Measurements from ENCODE around the gene COMMD10.
A peak's percentile ranks its signal among the peaks of the same experiment; 100 is the strongest.

The COMMD10 gene

DNA sequence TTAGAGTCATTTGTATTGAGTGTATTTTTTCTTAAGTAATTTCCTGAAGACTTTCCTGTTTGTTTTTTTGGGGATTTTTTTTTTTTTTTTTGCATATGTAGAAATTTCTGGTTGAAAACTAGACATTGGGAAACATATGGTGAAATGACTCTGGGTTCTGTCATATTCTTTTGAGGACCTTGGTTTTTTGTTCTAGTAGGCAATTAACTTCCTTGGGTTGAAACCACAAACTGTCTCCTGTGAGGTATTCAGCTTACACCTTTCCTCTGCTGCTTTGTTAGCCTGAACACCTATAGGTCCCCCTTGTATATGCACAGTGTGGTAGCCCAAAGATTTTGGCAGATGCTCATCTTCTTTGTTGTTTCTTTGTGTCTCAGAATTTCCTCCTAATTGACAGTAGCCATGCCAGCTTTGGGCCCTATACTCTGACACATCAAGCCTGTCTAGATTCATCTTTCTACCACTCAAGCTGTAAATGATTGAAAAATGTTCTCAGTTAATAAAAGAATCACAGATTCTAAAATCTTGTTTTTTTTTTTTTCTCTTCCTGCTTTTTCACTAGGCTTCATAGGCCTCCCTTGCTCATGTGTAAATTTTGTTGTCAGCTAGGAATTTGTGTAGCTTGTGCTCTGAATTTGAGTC, 140.6 kb downstream of the COMMD10 start:
- no peak for ATAC-seq

DNA sequence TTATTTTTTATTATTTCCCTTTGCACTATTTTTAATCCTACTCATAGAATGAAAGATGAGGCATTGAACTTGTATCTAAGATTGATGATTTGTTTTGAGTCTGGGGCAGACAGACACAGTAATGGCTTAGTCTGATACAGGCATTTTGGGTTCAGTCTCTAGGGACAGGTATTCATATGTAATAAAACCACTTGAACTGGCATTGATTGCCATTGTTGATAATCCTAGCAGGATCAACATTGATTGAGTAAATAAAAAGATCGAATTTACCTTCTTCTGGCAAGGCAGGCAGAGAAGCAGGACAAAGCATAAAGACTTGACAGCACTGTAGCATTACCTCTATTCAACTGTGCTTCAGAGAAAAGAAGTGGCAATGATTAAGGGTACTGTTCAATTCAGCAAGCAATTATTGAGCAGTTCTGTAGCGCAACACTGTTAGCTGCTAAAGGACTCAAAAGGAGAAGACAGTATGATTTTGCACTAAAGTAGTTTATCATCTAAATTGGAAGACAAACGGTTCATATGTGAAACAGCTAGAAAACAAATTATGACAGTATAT, 144.4 kb downstream of the COMMD10 start:
- ATAC-seq: no peak

GRCh38 chr5:116231288-116231687, 146.5 kb downstream of the COMMD10 start:
- ATAC-seq: no peak

- no peak for ATAC-seq
Observed at GRCh38 chr5:116234681-116235080, 149.9 kb downstream of the COMMD10 start.

DNA sequence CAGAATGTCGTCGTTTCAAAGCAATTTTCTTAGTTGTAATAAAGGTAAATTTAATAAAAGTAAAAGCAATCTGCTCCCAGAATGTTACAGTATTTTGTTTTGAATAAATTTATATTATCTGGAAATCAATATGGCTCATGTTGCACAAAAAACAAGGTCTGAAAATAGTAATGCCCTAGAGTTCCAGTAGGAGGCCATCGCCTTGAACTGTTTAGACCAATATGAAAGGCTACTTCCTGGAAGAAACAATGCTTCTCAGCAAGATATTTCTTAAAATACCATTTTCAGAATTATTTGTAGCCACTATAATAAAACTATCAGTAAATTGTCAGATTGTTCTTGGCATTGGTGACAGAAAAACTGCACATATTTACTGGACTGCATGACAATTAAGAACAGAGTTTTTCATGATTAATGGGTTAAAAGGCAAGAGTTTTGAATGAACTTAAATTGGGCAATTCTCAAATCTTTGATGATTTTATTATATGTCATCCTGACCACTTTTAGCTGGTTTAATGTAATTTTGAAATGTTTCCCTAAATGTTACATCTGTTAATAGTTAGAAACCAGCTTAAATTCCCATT, 153.2 kb downstream of the COMMD10 start:
- no peak for ATAC-seq

DNA sequence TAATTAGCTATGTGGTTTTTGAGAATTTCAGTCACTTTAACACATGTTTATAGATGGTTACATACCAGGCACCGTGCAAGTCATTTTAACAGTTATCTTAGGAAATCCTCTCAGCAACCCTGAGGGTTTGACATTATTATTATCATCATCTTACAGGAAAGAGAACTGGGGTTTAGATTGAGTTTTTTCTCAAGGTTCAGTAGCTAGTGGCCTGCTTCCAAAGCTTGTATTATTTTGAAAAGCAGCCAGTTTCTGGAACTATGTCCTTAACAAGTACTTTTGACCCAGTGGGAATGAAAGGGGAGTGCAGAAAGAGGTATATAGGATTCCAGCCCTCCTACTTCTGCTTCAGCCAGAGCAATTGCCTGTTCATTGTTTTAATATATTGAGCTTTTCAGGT, 157.5 kb downstream of the COMMD10 start:
- ATAC-seq: no peak

DNA sequence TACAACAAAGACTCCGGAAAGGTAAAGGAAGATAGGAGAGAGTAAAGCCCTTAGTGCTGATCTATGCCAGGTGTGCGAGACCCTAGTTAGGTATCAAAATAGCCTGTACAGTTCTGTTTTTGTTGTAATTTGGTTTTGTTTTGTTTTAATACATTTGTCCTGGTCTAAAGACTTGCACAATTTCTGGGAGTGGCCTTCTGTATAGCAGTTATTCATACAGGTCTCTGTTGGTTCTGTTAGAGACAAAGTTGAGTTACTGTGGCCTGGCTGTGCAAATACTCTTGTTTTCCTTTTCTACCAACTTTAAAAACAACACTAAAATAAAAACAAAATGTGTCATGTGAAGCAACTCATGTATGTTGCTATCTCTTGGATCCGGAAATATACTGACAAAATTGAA, 163.6 kb downstream of the COMMD10 start:
- ATAC-seq: no peak

DNA sequence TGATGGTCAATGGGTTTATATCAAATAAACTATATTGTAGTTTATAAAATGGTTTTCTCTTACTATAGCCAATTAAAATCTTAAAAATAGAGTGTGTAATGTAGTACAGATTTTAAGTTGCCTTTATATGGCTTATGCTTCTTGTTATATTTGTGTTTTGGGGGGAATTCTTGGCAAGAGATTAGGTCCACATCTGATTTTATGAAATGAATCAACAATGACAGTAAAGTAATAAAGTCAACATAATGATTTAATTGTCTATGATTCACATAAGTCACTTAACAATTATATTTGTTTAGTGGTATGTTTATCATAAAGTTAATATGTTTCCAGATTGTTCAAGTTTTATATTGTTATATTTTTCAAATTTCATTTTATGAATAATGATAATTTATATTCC, 164.8 kb downstream of the COMMD10 start:
- no peak for ATAC-seq

GRCh38 chr5:116256717-116257116, 171.9 kb downstream of the COMMD10 start:
- no peak for ATAC-seq

DNA sequence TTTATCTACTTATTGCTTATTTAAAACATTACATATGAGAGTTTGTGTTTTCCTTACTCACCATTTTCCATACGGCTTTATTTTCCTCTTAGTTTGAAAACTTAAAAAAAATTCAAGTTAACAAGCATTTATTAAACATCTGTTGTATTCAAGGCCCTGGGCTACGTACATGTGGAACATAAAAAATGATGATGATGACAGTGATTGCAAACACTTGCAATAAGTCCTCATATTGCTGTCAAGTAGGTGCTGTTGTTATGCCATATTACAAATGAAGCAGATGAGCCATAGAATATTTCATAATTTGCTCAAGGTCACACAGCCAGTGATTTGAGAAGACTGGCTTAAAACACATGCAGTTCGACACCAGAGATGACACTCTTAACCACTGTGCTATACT, 180.6 kb downstream of the COMMD10 start:
- ATAC-seq: no peak

DNA sequence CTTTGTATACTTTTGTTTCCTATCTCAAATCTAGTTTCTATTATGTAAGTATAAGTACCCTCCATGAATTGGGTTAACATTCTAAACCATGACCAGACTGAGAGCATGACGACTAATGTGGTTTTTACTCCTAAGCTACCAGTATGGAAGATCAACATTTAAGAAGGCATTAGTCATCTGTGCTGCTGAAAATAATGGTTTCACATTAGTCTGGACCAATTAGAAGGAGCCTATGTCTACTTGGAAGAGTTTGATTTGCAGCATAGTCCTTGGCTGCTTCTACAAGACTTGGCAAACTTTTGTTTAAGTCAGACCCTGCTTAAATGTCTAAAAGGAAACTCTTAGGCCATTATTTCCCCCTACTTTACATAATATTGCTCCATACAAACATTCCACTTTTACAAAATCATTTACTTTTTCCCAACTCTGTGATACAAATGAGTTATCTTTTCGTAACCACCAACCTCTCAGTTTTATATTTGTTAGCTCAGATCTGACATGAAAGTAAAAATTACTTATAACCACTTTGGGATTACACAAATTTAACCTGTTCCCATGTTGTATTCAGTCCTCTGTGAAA, 186.7 kb downstream of the COMMD10 start:
- peak; percentile 17 to 70 for ATAC-seq

DNA sequence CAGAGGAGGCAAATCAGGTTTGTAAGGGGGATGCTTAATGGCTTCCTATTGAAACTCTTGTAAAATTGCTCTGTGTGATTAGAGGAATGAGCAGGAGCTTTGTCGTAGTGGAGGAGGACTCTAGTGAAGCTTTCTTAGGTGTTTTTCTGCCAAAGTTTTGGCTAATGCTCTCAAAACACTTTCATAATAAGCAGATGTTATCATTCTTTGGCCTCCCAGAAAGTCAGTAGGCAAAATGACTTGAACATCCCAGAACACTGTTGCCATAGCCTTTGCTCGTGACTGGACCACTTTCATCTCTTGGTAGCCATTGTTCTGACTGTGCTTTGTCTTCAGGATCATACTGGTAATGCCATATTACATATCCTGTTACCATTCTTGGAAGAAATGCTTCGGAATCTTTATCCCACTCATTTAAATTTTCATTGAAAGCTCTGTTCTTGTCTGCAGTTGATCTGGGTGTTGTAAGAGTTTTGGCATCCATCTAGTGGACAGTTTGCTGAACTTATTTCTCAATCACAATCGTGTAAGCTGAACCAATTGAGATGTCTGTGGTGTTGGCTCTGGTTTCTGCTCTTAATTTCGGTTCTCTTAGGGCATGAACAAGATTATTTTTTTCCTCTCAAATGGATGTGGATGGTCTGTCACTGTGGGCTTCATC, 187.6 kb downstream of the COMMD10 start:
- no peak for ATAC-seq

DNA sequence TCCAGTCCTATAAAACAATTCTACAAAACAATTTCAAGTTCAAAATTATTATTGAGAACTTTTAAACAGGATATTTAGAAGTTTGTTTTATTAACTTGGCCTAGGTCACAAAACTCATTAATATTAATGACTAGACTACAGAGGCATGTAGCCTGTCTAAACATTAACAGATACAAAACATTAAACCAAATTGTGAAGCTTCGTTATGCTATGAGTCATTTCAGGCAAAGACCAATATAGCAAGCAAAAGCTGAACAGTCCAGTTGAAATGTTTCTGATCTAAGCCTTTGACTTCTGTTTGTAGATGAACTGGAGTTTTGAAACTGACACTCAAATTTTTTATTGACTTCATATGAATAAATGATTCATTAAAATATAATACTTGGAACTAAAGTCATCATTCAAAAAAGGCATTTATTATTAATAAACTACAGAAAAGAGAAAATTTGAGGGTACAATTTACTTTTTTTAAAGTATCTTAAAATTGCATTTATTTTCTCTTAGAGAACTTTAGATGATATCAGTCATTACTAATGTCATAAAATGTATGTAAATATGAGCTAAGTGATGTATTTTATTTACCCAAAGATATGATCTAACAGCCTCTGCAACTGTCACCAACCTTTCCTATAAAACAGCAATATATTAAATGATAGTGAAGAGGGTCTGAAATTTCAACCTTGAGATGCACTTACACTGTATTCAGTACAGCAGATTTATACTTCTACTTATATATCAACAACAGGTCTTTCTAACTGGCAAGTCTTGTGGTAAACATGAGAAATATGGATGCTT, 188.8 kb downstream of the COMMD10 start:
- no peak for ATAC-seq

DNA sequence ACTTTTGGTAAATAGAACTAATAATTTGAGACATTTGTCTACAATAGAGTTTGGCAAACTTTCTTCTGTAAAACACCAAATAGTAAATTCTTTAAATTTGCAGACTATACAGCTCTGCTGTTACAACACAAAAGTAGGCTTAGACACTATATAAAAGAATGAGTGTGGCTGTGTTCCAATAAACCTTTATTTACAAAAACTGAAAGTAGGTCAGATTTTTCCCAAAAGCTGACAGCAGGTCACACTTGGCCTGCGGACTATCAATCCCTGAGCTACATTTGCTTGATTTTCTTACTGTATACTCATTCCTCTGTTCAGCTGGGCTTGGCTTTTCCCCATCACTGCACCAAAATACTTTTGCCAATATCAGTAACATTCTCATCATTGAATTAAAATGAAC, 189.4 kb downstream of the COMMD10 start:
- no peak for ATAC-seq

DNA sequence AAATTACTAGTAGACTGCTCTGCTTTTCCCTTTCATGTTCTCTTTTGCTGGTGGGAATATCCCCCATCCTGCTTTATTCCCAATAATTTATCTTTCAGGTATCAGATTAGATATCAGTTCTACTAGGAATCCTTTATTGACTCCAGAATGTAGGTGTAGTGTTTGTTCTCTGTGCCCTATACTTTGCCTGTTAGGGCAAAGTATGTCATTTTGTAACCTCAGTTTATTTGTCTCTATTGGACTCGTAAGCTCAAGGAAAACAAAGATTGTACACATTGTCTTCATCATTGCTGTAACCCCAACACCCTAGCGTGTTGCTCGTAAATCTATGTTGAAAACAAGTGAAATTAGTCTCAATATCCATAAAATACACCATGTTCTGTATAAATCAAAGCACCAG, 190.5 kb downstream of the COMMD10 start:
- ATAC-seq: no peak

DNA sequence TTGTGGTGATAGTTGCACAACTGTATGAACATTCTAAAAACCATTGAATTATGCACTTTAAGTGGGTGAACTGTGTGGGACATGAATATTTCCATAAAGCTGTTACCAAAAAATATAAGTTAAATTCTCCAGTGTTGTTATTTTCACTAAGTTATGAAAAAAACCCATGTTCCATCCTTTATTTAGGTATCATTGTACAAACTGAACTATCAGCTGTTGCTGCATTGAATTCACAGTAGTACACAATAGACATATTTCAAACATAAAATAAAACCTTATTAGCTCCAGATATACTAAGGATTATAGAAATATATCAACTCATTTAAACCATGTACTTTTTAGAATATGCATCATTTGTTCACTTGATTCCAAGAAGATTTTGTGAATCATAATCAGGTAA, 192.1 kb downstream of the COMMD10 start:
- ATAC-seq: no peak

DNA sequence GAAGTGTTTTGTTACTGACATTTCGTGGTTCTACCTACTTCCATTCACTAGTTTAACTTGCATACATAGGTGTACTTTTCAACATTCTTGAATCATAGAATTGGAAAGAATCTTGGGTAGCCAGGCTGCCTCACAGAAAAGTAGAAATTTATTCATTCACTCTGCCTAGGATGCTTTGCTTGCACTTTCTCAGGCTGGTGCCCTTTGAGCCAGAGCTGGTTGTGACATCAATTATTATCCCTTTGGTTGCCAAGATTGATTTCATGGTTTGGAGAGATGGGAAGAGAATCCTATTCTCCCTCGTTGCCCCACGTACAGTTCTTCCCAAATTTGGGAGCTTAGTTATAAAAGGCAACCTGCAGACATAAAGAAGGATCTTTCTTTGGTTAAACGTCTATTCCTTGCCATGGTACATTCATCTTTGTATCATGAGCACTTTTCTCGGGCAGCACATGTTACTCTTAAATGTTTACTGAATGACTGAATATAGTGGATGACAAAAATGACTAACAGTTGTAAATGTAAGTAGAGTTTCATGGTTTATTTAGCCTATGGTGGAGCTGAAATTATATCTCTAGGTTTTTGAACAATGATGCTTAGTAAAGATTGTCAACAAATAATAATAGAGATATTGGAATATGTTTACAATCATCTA, 195.5 kb downstream of the COMMD10 start:
- no peak for ATAC-seq

- ATAC-seq: no peak
Observed at GRCh38 chr5:116281309-116281708, 196.5 kb downstream of the COMMD10 start.

GRCh38 chr5:116288524-116288923, 203.7 kb downstream of the COMMD10 start:
- ATAC-seq: no peak

DNA sequence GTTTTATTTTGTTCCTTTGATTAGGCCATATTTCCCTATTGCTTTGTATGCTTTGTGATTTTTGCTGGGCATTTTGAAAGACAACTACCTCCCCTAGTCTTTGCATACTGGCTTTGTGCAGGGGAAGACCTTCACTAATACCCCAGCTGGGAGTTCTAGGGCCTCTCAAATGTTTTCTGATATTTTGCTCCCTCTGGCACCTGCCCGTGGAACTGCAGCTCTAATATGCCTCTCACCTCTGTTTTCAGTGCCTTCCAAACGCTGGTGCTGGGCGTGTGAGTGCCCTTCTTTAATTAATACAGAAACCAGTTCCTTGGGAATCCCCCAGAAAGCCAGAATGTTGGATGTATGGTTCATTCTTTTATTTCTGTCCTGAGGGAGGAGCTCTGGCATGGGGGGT, 204.5 kb downstream of the COMMD10 start:
- no peak for ATAC-seq

DNA sequence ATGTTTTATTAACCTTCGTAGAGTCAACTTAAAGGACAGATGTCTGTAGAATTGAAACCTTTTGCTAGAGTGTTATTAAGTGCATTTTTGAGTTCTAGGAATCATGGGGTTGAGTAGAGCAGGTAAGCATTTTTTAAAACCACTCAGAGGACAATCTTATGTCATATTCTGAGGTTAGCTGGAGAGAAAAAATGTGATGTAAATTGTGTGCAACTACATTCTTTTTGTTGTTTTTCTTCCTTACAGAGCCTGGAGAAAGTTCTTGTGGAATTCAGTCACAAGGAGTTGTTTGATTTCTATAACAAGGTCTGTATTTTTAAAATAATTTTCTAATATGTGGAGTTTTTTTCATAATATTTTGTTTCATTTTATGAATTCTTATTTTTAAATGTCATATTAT, 206.4 kb downstream of the COMMD10 start:
- no peak for ATAC-seq

DNA sequence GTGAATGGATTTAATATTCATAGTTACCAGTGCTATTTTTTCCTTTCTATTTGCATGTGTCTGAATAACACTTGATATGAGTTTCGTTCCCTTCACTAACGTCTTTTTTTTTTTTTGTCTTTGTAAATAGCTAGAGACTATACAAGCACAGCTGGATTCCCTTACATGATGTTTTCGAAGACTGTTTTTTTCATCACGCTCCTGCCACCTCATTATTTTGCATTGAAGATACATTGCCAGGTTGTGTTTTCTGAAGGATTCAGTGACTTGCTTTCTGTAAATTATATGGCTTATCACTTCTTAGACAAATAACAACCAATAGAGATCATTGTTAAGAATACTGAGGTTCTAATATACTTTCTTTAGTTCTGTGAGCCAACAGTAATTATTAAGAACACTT, 207.5 kb downstream of the COMMD10 start:
- no peak for ATAC-seq

Data from activated CD4-positive, CD25-positive, alpha-beta regulatory T cell treated with anti-CD3 and anti-CD28 coated beads, Interleukin-2, amount 50 U/mL, for 24 hours (primary cell).